Activated naive CD8-positive, alpha-beta T cell treated with anti-CD3 and anti-CD28 coated beads, Interleukin-2, amount 50 U/mL, for 24 hours (primary cell): ENCODE data around the gene MED12L.
A peak's percentile ranks its signal among the peaks of the same experiment; 100 is the strongest.
"Not testable (repeated sequence)": the region's sequence is repeated elsewhere in the genome, so short reads cannot be mapped to it uniquely, and the experiment has no call there.

Experiments used
- ATAC-seq: fragments of 150-1000 bp; cut with Tn5 transposase; one replicate; pipeline ENCODE4 v1.10.0; 2021
- DNase-seq: peaks from one replicate; pipeline ENCODE4 v3.0.0; 2021
- H3K27ac Mint-ChIP-seq: one replicate; pipeline ENCODE4 v1.8.0; 2021; ENCODE audit warnings: mild to moderate bottlenecking, mixed read lengths
- H3K27me3 Mint-ChIP-seq: one replicate; pipeline ENCODE4 v1.8.0; 2021; ENCODE audit warnings: mixed read lengths
- H3K36me3 Mint-ChIP-seq: one replicate; pipeline ENCODE4 v1.8.0; 2021; ENCODE audit warnings: low read depth, mixed read lengths
- H3K4me1 Mint-ChIP-seq: one replicate; pipeline ENCODE4 v1.8.0; 2021; ENCODE audit warnings: mixed read lengths
- H3K4me3 Mint-ChIP-seq: one replicate; pipeline ENCODE4 v1.8.0; 2021; ENCODE audit warnings: mild to moderate bottlenecking, moderate library complexity, mixed read lengths
- H3K9me3 Mint-ChIP-seq: one replicate; pipeline ENCODE4 v1.8.0; 2021; ENCODE audit warnings: mixed read lengths

MED12L gene

GRCh38 chr3:151379083-151379734 is 293.7 kb downstream of the MED12L start:
- peaks cover 3% of the 10 kb centered on the region for H3K4me1 Mint-ChIP-seq
- H3K27ac Mint-ChIP-seq, result no peak overlapping the region
- no peaks in the 10 kb centered on the region for H3K36me3 Mint-ChIP-seq
- H3K9me3 Mint-ChIP-seq, result no peaks in the 10 kb centered on the region
- no peak overlapping the region for H3K4me3 Mint-ChIP-seq
- H3K27me3 Mint-ChIP-seq, result no peaks in the 10 kb centered on the region
- ATAC-seq (no peak), DNase-seq (peak; percentile 13)

GRCh38 chr3:151382671-151383070 is 297.2 kb downstream of the MED12L start:
- Mint-ChIP-seq H3K27ac (no peak overlapping the region), H3K9me3 (no peaks in the 10 kb centered on the region), H3K27me3 (no peaks in the 10 kb centered on the region), H3K4me1 (peaks cover 9% of the 10 kb centered on the region), H3K4me3 (no peak overlapping the region), H3K36me3 (no peaks in the 10 kb centered on the region)
- ATAC-seq (no peak), DNase-seq (no peak)

- Mint-ChIP-seq H3K27ac (no peak overlapping the region), H3K36me3 (no peaks in the 10 kb centered on the region), H3K27me3 (no peaks in the 10 kb centered on the region), H3K9me3 (no peaks in the 10 kb centered on the region), H3K4me1 (peaks cover 11% of the 10 kb centered on the region), H3K4me3 (no peak overlapping the region)
- ATAC-seq (no peak), DNase-seq (no peak)
Observed at GRCh38 chr3:151383111-151383510, 297.6 kb downstream of the MED12L start.

GRCh38 chr3:151383956-151384355 is 298.5 kb downstream of the MED12L start:
- H3K27ac Mint-ChIP-seq, result no peak overlapping the region
- DNase-seq (no peak), ATAC-seq (no peak)
- H3K27me3 Mint-ChIP-seq, result no peaks in the 10 kb centered on the region
- H3K36me3 Mint-ChIP-seq, result no peaks in the 10 kb centered on the region
- no peaks in the 10 kb centered on the region for H3K9me3 Mint-ChIP-seq
- peaks cover 11% of the 10 kb centered on the region for H3K4me1 Mint-ChIP-seq
- H3K4me3 Mint-ChIP-seq, result no peak overlapping the region

GRCh38 chr3:151384741-151385174 is 299.3 kb downstream of the MED12L start, which contains the start of gene P2RY12:
Gene P2RY12 (minus strand): TSS chr3:151384753. CDS start chr3:151338845, 45,908 bp downstream.
- DNase-seq (no peak), ATAC-seq (no peak)
- Mint-ChIP-seq H3K4me1 (peaks cover 11% of the 10 kb centered on the region), H3K36me3 (no peaks in the 10 kb centered on the region), H3K9me3 (no peaks in the 10 kb centered on the region), H3K27ac (peak within 1 kb of the TSS; percentile 16), H3K4me3 (peak within 1 kb of the TSS; percentile 18), H3K27me3 (no peaks in the 10 kb centered on the region)

GRCh38 chr3:151386056-151386455 is 300.6 kb downstream of the MED12L start:
- Mint-ChIP-seq H3K27ac (no peak overlapping the region), H3K27me3 (no peaks in the 10 kb centered on the region), H3K4me3 (no peak overlapping the region), H3K9me3 (no peaks in the 10 kb centered on the region), H3K4me1 (peaks cover 11% of the 10 kb centered on the region), H3K36me3 (no peaks in the 10 kb centered on the region)
- ATAC-seq (no peak), DNase-seq (no peak)

GRCh38 chr3:151387432-151387831 is 302.0 kb downstream of the MED12L start:
- Mint-ChIP-seq H3K9me3 (no peaks in the 10 kb centered on the region), H3K4me3 (no peak overlapping the region), H3K36me3 (no peaks in the 10 kb centered on the region), H3K4me1 (peaks cover 11% of the 10 kb centered on the region), H3K27me3 (peaks cover 2% of the 10 kb centered on the region), H3K27ac (no peak overlapping the region)
- ATAC-seq, result no peak
- DNase-seq, result no peak

- Mint-ChIP-seq H3K36me3 (no peaks in the 10 kb centered on the region), H3K4me1 (peaks cover 9% of the 10 kb centered on the region), H3K4me3 (no peak overlapping the region), H3K9me3 (no peaks in the 10 kb centered on the region), H3K27me3 (peaks cover 2% of the 10 kb centered on the region), H3K27ac (no peak overlapping the region)
- ATAC-seq (no peak), DNase-seq (no peak)
Observed at GRCh38 chr3:151387842-151388241, 302.4 kb downstream of the MED12L start.

GRCh38 chr3:151391720-151392119 is 306.3 kb downstream of the MED12L start:
- Mint-ChIP-seq H3K27ac (no peak overlapping the region), H3K36me3 (no peaks in the 10 kb centered on the region), H3K27me3 (peaks cover 2% of the 10 kb centered on the region), H3K9me3 (no peaks in the 10 kb centered on the region), H3K4me3 (no peak overlapping the region), H3K4me1 (peaks cover 2% of the 10 kb centered on the region)
- ATAC-seq, result no peak
- no peak for DNase-seq

- not testable (repeated sequence) for H3K27ac Mint-ChIP-seq, H3K4me3 Mint-ChIP-seq, H3K9me3 Mint-ChIP-seq, H3K27me3 Mint-ChIP-seq, ATAC-seq, H3K4me1 Mint-ChIP-seq, DNase-seq, H3K36me3 Mint-ChIP-seq
Observed at GRCh38 chr3:151392191-151392590, 306.7 kb downstream of the MED12L start.

- DNase-seq, result no peak
- Mint-ChIP-seq H3K36me3 (no peaks in the 10 kb centered on the region), H3K27me3 (peaks cover 2% of the 10 kb centered on the region), H3K27ac (no peak overlapping the region), H3K4me3 (no peak overlapping the region), H3K4me1 (no peaks in the 10 kb centered on the region), H3K9me3 (no peaks in the 10 kb centered on the region)
- ATAC-seq, result no peak
Observed at GRCh38 chr3:151393146-151393830, 307.8 kb downstream of the MED12L start.

- Mint-ChIP-seq H3K36me3 (no peaks in the 10 kb centered on the region), H3K27ac (no peak overlapping the region), H3K4me3 (no peak overlapping the region), H3K9me3 (no peaks in the 10 kb centered on the region), H3K4me1 (no peaks in the 10 kb centered on the region), H3K27me3 (peaks cover 2% of the 10 kb centered on the region)
- DNase-seq (no peak), ATAC-seq (no peak)
Observed at GRCh38 chr3:151393941-151394340, 308.5 kb downstream of the MED12L start.

GRCh38 chr3:151394611-151395010 is 309.1 kb downstream of the MED12L start:
- H3K36me3 Mint-ChIP-seq, result no peaks in the 10 kb centered on the region
- no peaks in the 10 kb centered on the region for H3K9me3 Mint-ChIP-seq
- no peak for ATAC-seq

GRCh38 chr3:151395806-151396205 is 310.3 kb downstream of the MED12L start:
- no peaks in the 10 kb centered on the region for H3K36me3 Mint-ChIP-seq
- ATAC-seq (no peak), DNase-seq (no peak)
- H3K4me1 Mint-ChIP-seq, result no peaks in the 10 kb centered on the region
- H3K9me3 Mint-ChIP-seq, result no peaks in the 10 kb centered on the region
- no peak overlapping the region for H3K27ac Mint-ChIP-seq
- no peak overlapping the region for H3K4me3 Mint-ChIP-seq
- peaks cover 2% of the 10 kb centered on the region for H3K27me3 Mint-ChIP-seq

More at GRCh38 chr3:151394611-151395010, 309.1 kb downstream of the MED12L start:
- Mint-ChIP-seq H3K27ac (no peak overlapping the region), H3K4me1 (no peaks in the 10 kb centered on the region), H3K27me3 (peaks cover 2% of the 10 kb centered on the region), H3K4me3 (no peak overlapping the region)
- DNase-seq, result no peak

- H3K4me3 Mint-ChIP-seq, result no peak overlapping the region
- H3K9me3 Mint-ChIP-seq, result no peaks in the 10 kb centered on the region
- DNase-seq (no peak), ATAC-seq (no peak)
- H3K27ac Mint-ChIP-seq, result no peak overlapping the region
- H3K4me1 Mint-ChIP-seq, result peaks cover 2% of the 10 kb centered on the region
- H3K27me3 Mint-ChIP-seq, result no peaks in the 10 kb centered on the region
- H3K36me3 Mint-ChIP-seq, result no peaks in the 10 kb centered on the region
Observed at GRCh38 chr3:151398895-151399294, 313.4 kb downstream of the MED12L start.
